ENCODE measurements around the gene NRP1.
"Not testable (repeated sequence)": the region's sequence is repeated elsewhere in the genome, so short reads cannot be mapped to it uniquely, and the experiment has no call there.

Gene NRP1

DNA sequence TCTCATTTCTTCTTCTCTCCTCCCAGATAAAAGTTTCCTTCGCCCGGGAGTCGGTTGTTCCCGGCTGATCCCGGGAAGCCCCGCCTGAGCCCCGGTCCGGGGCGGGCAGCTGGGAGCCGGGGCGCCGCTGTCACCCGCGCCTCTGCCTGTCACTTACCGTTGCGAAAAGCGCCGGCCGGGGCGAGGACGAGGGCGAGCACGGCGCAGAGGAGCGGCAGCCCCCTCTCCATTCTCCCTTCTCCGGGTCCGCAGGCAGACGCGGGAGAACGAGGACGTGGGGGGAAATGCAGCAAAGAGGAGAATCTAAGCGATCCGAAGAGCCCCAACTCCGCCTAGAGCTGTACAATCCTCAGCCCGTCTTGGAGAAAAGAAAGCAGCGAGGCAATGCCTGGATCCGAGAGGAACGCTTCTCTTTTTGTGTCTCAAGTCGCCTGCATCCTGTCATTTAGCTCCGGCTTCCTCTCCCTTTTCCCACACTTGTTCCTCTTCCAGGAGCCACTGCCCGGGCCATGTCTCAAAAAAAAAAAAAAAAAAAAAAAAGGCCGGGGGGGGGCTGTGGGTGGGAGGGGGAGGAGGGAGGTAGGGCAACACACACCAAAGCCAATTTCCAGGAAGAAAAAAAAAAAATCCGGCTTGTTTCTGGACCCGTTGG lies at the start of gene NRP1:
TSS of gene NRP1 (minus strand) at position 515 of the 652 bp plus-strand sequence. CDS start at position 230, 285 bp downstream.
- no peak for TF ChIP-seq CTCF (IDR thresholded peaks at IDR 0.05; ENCODE audit: low read depth, low read length)
- in situ Hi-C loops (cut with HindIII; ENCODE audit: low sequenced_read_pairs), result no loop called here
- DNase-seq (ENCODE audit: low read depth, low spot score), result no peak
- peak within 1 kb of the TSS; percentile 90 for H3K4me3 ChIP-seq (ENCODE audit: low read depth, low read length)

GRCh38 chr10:33384201-33384600 lies 49.7 kb upstream of the NRP1 start:
- in situ Hi-C loops (cut with HindIII; ENCODE audit: low sequenced_read_pairs); H3K4me3 ChIP-seq (ENCODE audit: low read depth, low read length); DNase-seq (ENCODE audit: low read depth, low spot score): not testable (repeated sequence)

- no peak for TF ChIP-seq CTCF (IDR thresholded peaks at IDR 0.05; ENCODE audit: low read depth, low read length)
Observed at GRCh38 chr10:33382921-33383713, 48.6 kb upstream of the NRP1 start.

GRCh38 chr10:33382216-33382600 lies 47.7 kb upstream of the NRP1 start:
- no peak for DNase-seq (ENCODE audit: low read depth, low spot score)
- TF ChIP-seq CTCF (IDR thresholded peaks at IDR 0.05; ENCODE audit: low read depth, low read length), result no peak
- in situ Hi-C loops (cut with HindIII; ENCODE audit: low sequenced_read_pairs), result no loop called here

More at GRCh38 chr10:33382921-33383713, 48.6 kb upstream of the NRP1 start:
- no peak overlapping the region for H3K4me3 ChIP-seq (ENCODE audit: low read depth, low read length)
- no peak for DNase-seq (ENCODE audit: low read depth, low spot score)
- in situ Hi-C loops (cut with HindIII; ENCODE audit: low sequenced_read_pairs), result no loop called here

GRCh38 chr10:33381451-33382215 lies 47.2 kb upstream of the NRP1 start:
- in situ Hi-C loops (cut with HindIII; ENCODE audit: low sequenced_read_pairs), result no loop called here
- DNase-seq (ENCODE audit: low read depth, low spot score), result peak; percentile 59
- no peak overlapping the region for H3K4me3 ChIP-seq (ENCODE audit: low read depth, low read length)
- no peak for TF ChIP-seq CTCF (IDR thresholded peaks at IDR 0.05; ENCODE audit: low read depth, low read length)

More at GRCh38 chr10:33382216-33382600, 47.7 kb upstream of the NRP1 start:
- H3K4me3 ChIP-seq (ENCODE audit: low read depth, low read length), result no peak overlapping the region

DNA sequence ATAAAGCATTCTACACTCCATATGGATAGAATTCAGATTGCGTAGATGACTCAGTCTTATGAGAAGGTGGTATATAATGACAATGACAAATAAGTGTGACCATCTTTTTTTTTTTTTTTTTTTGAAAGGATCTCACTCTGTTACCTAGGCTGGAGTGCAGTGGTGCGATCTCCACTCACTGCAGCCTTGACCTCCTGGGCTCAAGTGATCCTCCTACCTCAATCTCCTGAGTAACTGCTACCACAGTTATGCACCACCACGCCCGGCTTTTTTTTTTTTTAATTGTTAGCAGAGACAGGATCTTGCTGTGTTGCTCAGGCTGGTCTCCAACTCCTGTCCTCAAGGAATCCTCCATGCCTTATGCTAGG lies 43.2 kb upstream of the NRP1 start:
- no peak for TF ChIP-seq CTCF (IDR thresholded peaks at IDR 0.05; ENCODE audit: low read depth, low read length)
- DNase-seq (ENCODE audit: low read depth, low spot score), result peak; percentile 59
- in situ Hi-C loops (cut with HindIII; ENCODE audit: low sequenced_read_pairs), result no loop called here
- H3K4me3 ChIP-seq (ENCODE audit: low read depth, low read length), result no peak overlapping the region
